Small intestine (tissue), 7 donors: Measurements from ENCODE around the gene TMEM135. TPM values are rescaled to one million over a fixed set of nuclear protein-coding genes. Genes with fewer than 3 reads are reported as not detected.
"Not testable (repeated sequence)": the region's sequence is repeated elsewhere in the genome, so short reads cannot be mapped to it uniquely, and the experiment has no call there.

Experiments used
- DNase-seq, 2 donors: peaks; one replicate each; pipeline versions ENCODE4 v3.0.0 to v3.0.0-alpha.2; 2013
- FAIRE-seq: peaks from 2 replicates; lab custom pipeline; 2012; peaks lifted over from hg19 to GRCh38; lab: Jason Lieb, UNC
- H3K27ac ChIP-seq, 3 donors: one replicate each; pipeline ENCODE4 v1.5.1; 2013; ENCODE audit warnings: low read length in 2 of 3, mild to moderate bottlenecking in 2 of 3, control low read depth in 1 of 3, inconsistent platforms in 1 of 3, low read depth in 1 of 3, moderate library complexity in 1 of 3
- H3K27me3 ChIP-seq, 3 donors: one replicate each; pipeline ENCODE4 v1.6.1; 2013; ENCODE audit warnings: low read length in 3 of 3, inconsistent platforms in 1 of 3; ENCODE audit not compliant: control insufficient read depth in 3 of 3, insufficient read depth in 3 of 3
- H3K36me3 ChIP-seq, 3 donors: one replicate each; pipeline ENCODE4 v1.6.1; 2013; ENCODE audit warnings: low read length in 3 of 3, inconsistent platforms in 1 of 3, low read depth in 1 of 3, mild to moderate bottlenecking in 1 of 3, moderate library complexity in 1 of 3; ENCODE audit not compliant: control insufficient read depth in 3 of 3, insufficient read depth in 2 of 3
- H3K4me1 ChIP-seq, 3 donors: one replicate each; pipeline ENCODE4 v1.6.1; 2013; ENCODE audit warnings: low read length in 2 of 3, inconsistent platforms in 1 of 3, low read depth in 1 of 3, mild to moderate bottlenecking in 1 of 3, moderate library complexity in 1 of 3; ENCODE audit not compliant: control insufficient read depth in 3 of 3, insufficient read depth in 2 of 3
- H3K4me3 ChIP-seq, 3 donors: one replicate each; pipeline ENCODE4 v1.5.1; 2013; ENCODE audit warnings: low read length in 3 of 3, control low read depth in 1 of 3, inconsistent platforms in 1 of 3, low read depth in 1 of 3, mild to moderate bottlenecking in 1 of 3, moderate library complexity in 1 of 3
- H3K9me3 ChIP-seq, 2 donors: one replicate each; pipeline ENCODE4 v1.6.1; 2013; ENCODE audit warnings: low read depth in 1 of 2, low read length in 1 of 2; ENCODE audit not compliant: control insufficient read depth in 2 of 2, insufficient read depth in 1 of 2
- WGBS, 3 donors: extraction: QIAGEN DNeasy Blood & Tissue Kit; methylation state at CpG; one replicate each; pipeline ENCODE4 v1.1.7; 2013; 5-methylcytosine and 5-hydroxymethylcytosine counted together
- polyA plus RNA-seq, 4 donors: library from polyadenylated mRNA; stranded (reverse) in 3 of 4; unstranded in 1 of 4; fragments of 200-250 nt in 3 of 4; fragments of 120-200 nt in 1 of 4; gene quantifications; one replicate each; pipeline versions ENCODE4 v1.2.1 to v1.2.3, GENCODE V29; 2013
- donor health status: healthy with polysubstance abuse.
- donor health status: control.
- donor health status: control.
- donor health status: Bipolar disorder and iron deficiency.
- donor health status: healthy.

The TMEM135 gene
- polyA plus RNA-seq, 4 donors, result 11.3 to 22.6 (median 14.1) TPM

DNA sequence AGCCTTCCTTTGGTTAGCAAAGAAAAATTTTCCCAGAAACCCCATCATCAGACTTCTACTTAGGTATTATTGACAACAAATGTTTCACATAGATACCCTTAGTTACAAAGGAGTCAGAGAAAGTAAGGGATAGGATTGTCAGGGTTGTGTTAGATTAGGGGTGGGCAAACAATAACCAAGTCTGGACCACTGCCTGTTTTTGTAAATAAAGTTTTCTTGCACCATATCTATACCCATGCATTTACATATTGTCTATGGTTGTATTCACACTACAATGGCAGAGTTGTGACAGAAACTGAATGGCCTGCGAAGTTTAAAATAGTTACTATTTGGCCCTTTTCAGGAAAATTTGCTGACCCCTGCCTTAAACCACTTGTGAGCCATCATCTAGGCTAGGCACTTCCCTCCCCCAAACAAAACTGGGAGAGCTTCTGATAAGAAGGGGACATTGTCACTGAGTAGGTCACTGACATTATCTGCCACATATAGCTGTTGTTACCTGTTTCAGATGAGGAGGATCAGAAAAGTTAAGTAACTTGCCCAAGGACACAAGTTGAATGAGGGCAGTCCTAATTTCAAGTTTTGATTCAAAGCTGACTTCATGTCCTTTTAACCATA lies 40.7 kb upstream of the TMEM135 start:
- FAIRE-seq, result no peak
- Histone ChIP-seq H3K27ac (no peak overlapping the region), H3K4me1 (peaks cover 0 to 3% (median 0%) of the 10 kb centered on the region in 3 donors), H3K27me3 (no peaks in the 10 kb centered on the region), H3K4me3 (no peak overlapping the region), H3K9me3 (no peaks in the 10 kb centered on the region), H3K36me3 (no peaks in the 10 kb centered on the region)
- WGBS, 3 donors, result 90 to 96% (median 96%) methylated on average over 1 of the region's 1 CpG
- DNase-seq, result no peak

DNA sequence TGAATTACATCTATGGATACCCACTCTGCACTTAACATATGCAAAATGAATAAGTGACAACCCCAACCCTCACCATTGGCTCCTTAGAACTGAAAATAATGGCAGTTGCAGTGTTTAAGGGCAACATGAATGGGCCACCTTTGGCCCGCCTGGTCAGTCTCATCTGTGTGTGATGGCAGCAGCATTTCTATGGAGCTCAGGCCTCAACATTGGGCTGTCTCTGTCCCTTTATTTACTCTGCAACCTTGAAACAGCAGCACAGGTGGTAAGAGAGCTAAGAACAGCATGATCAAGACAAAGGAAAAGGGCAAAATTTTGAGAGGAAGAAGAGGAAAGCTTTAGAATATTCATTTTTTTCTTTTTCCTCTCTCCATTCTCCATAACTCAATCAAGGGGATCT lies 38.3 kb upstream of the TMEM135 start:
- no peak for FAIRE-seq
- peaks cover 0 to 3% (median 0%) of the 10 kb centered on the region in 3 donors for H3K4me1 ChIP-seq
- no peaks in the 10 kb centered on the region for H3K9me3 ChIP-seq
- H3K27me3 ChIP-seq, result no peaks in the 10 kb centered on the region
- H3K36me3 ChIP-seq, result no peaks in the 10 kb centered on the region
- WGBS, 3 donors, result 96 to 97% (median 96%) methylated on average over 1 of the region's 1 CpG
- DNase-seq, result no peak
- no peak overlapping the region for H3K27ac ChIP-seq
- no peak overlapping the region for H3K4me3 ChIP-seq

DNA sequence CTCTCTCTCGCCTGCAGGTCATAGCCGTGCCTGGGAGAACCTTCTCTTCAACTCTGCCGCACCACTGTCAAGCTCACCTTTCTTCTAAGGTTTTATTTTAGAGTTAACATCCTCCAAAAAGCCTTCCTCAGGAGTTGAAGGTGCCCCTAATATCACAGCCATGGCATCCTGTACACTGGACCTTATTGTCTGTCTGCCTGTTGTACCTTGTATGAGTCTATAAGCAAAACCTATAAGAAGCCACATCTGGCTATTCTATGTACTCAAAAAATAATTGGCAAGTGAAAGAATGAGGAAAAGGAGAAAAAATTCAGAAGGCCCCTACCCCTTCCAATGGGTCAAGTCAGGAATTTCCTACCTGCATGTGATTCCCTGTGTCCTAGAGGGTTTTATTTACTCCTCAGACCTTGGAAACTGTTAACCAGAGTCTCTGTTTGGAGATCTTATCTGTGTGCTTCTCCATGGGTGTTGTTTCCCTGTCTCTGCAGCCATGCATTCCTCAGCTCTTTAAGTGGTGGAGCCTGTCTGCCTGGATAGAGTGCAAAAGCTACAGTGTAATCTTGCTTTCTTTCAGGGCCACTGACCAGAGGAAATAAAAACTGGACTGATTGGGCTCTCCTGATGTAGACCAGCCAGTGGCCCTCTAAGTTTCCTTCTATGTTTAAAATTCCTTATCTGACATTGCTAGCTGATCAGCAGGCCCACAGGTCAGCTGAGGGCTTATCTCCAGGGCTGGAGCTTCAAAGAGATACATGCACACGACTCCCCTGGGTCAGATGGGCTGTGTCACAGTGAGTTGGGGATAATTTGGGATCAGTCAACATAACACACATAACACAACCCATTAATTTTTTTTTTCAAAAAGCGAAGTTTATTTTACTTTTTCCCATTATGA lies 37.6 kb upstream of the TMEM135 start:
- no peaks in the 10 kb centered on the region for H3K9me3 ChIP-seq
- H3K4me3 ChIP-seq, result no peak overlapping the region
- WGBS, 3 donors, result 58 to 69% (median 62%) methylated on average over 5 of the region's 5 CpGs
- no peaks in the 10 kb centered on the region for H3K36me3 ChIP-seq
- DNase-seq (peak in 1 of 2 donors; percentile 26), FAIRE-seq (no peak)
- no peaks in the 10 kb centered on the region for H3K27me3 ChIP-seq
- no peak overlapping the region for H3K27ac ChIP-seq
- H3K4me1 ChIP-seq, result peaks cover 0 to 3% (median 0%) of the 10 kb centered on the region in 3 donors

DNA sequence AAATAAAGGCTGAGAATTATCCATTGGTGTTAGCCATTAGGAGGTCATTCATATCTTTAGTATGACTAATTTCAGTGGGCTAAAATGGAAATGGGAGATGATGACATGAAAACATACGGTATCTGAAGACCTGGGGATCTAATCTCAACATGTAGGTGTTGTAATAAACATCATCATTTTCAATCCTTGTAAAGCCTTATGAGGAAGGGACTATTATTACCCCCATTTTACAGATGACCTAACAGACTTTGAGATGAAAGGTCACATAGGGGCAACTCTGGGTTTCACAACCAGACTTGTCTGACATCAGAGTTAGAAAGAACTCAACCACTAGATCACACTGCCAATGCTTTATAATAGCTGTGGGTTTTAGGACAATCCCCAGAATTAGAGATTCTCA lies 34.8 kb upstream of the TMEM135 start:
- no peak for DNase-seq
- Histone ChIP-seq H3K4me3 (no peak overlapping the region), H3K9me3 (no peaks in the 10 kb centered on the region), H3K27me3 (no peaks in the 10 kb centered on the region), H3K27ac (no peak overlapping the region), H3K4me1 (peaks cover 0 to 3% (median 0%) of the 10 kb centered on the region in 3 donors), H3K36me3 (no peaks in the 10 kb centered on the region)
- 63 to 90% (median 81%) methylated on average over 1 of the region's 1 CpG for WGBS, 3 donors
- no peak for FAIRE-seq

DNA sequence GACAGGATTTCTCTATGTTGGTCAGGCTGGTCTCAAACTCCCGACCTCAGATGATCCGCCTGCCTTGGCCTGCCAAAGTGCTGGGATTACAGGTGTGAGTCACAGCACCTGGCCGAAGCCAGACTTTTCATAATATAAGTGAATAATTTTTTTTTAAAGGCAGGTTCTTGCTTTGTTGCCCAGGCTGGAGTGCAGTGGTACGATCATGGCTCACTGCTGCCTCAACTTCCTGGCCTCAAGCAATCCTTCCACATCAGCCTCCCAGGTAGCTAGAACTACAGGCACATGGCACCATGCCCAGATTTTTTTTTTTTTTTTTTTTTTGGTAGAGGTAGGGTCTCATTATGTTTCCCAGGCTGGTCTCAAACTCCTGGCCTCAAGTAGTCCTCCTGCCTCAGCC lies 33.5 kb upstream of the TMEM135 start:
- 83 to 95% (median 87%) methylated on average over 4 of the region's 4 CpGs for WGBS, 3 donors
- not testable (repeated sequence) for FAIRE-seq, H3K4me3 ChIP-seq, H3K27me3 ChIP-seq, DNase-seq, H3K27ac ChIP-seq, H3K4me1 ChIP-seq, H3K36me3 ChIP-seq, H3K9me3 ChIP-seq

DNA sequence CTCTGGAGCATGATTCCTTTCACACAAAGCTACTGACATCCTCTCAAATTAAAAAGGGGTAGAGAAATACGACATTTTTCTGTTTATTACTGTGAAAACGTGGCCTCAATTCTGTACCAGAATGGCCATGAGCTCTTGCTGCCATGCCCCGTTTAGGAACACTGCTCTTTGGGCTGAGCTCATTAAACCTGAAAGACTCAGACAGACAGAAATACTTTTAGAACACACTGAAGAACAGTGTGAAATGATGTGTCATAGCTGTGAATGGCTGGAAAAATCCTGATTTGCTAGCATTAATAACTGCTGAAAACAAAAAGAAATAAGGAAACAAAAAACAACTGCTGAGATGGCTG lies 32.2 kb upstream of the TMEM135 start:
- 19 to 45% (median 35%) methylated on average over 3 of the region's 3 CpGs for WGBS, 3 donors
- Histone ChIP-seq H3K4me1 (no peaks in the 10 kb centered on the region), H3K36me3 (no peaks in the 10 kb centered on the region), H3K4me3 (no peak overlapping the region), H3K9me3 (no peaks in the 10 kb centered on the region), H3K27me3 (no peaks in the 10 kb centered on the region), H3K27ac (no peak overlapping the region)
- DNase-seq (no peak), FAIRE-seq (no peak)

DNA sequence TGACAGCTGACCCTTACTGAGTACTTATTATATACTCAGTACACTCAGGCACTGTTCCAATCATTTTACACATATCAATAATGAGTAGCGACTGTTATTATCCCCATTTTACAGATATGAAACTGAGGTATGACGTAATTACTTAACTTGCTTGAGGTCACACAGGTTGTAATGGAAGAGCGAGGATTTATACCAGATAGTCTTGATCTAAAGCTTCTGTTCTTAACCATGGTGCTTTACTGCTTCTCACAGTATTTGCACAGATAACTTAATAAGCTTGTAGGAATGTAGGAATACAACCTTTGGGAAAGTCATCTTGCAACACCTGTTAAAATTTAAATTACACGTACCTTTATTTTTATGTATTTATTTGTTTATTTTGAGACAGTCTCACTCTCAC lies 31.7 kb upstream of the TMEM135 start:
- WGBS, 3 donors, result 81 to 90% (median 83%) methylated on average over 4 of the region's 4 CpGs
- no peaks in the 10 kb centered on the region for H3K4me1 ChIP-seq

DNA sequence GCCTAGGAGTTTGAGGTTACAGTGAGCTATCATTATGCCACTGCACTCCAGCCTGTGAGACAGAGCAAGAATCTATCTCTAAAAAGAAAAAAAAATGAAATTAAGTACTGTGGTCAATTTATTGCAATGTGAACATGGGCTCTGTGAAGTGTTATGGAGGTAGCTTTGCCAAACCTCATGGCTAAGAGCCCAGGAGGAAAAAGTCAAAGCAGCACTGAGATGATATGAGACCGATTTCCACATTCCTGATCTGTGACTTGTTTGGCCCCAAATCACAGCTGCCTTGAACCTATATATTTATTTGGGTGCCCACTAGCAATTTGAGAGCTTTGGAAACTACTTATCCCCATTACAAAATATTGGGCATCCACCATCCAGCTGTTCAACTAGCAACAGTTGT lies 29.8 kb upstream of the TMEM135 start:
- no peak for DNase-seq
- no peak for FAIRE-seq
- Histone ChIP-seq H3K4me3 (no peak overlapping the region), H3K4me1 (no peaks in the 10 kb centered on the region), H3K36me3 (no peaks in the 10 kb centered on the region), H3K27ac (no peak overlapping the region), H3K27me3 (no peaks in the 10 kb centered on the region), H3K9me3 (no peaks in the 10 kb centered on the region)
- WGBS, 3 donors, result 59 to 89% (median 88%) methylated on average over 1 of the region's 1 CpG

More for the DNA sequence above, 31.7 kb upstream of the TMEM135 start:
- Histone ChIP-seq H3K9me3 (no peaks in the 10 kb centered on the region), H3K27me3 (no peaks in the 10 kb centered on the region), H3K27ac (no peak overlapping the region), H3K36me3 (no peaks in the 10 kb centered on the region), H3K4me3 (no peak overlapping the region)
- FAIRE-seq (no peak), DNase-seq (no peak)
